Mesothelial cell of epicardium (in vitro differentiated cells): ENCODE measurements around the gene GULP1. TPM values are rescaled to one million over a fixed set of nuclear protein-coding genes. Genes with fewer than 3 reads are reported as not detected.
A peak's percentile ranks its signal among the peaks of the same experiment; 100 is the strongest.

Experiments used
- DNase-seq, 2 experiments: peaks; one replicate each; pipeline ENCODE4 v3.0.0; 2021; ENCODE audit warnings: low spot score in 2 of 2; ENCODE audit not compliant: unreplicated experiment in 2 of 2
- H3K27ac Mint-ChIP-seq: 2 replicates; pipeline ENCODE4 v1.8.0; 2021; ENCODE audit warnings: mixed read lengths
- H3K27me3 Mint-ChIP-seq: 2 replicates; pipeline ENCODE4 v1.8.0; 2021; ENCODE audit warnings: low read depth, mixed read lengths
- H3K36me3 Mint-ChIP-seq: 2 replicates; pipeline ENCODE4 v1.8.0; 2021; ENCODE audit warnings: mixed read lengths
- H3K4me1 Mint-ChIP-seq: 2 replicates; pipeline ENCODE4 v1.8.0; 2021; ENCODE audit warnings: mixed read lengths
- H3K4me3 Mint-ChIP-seq: 2 replicates; pipeline ENCODE4 v1.8.0; 2021; ENCODE audit warnings: mild to moderate bottlenecking, moderate library complexity, mixed read lengths
- H3K9me3 Mint-ChIP-seq: 2 replicates; pipeline ENCODE4 v1.8.0; 2021; ENCODE audit warnings: mixed read lengths
- CTCF ChIP-seq: fragments of 200-600 bp; sonication (generic); IDR thresholded peaks from one replicate; pipeline ENCODE4 v1.5.0; 2021; ENCODE audit warnings: antibody characterized with exemption; ENCODE audit not compliant: unreplicated experiment
- total RNA-seq: library from RNA; stranded (reverse); gene quantifications from 3 replicates; pipeline ENCODE4 v1.2.1, GENCODE V29; 2021

GULP1 gene
- total RNA-seq, 1 donor from 2014 or later, result 58.5 TPM

DNA sequence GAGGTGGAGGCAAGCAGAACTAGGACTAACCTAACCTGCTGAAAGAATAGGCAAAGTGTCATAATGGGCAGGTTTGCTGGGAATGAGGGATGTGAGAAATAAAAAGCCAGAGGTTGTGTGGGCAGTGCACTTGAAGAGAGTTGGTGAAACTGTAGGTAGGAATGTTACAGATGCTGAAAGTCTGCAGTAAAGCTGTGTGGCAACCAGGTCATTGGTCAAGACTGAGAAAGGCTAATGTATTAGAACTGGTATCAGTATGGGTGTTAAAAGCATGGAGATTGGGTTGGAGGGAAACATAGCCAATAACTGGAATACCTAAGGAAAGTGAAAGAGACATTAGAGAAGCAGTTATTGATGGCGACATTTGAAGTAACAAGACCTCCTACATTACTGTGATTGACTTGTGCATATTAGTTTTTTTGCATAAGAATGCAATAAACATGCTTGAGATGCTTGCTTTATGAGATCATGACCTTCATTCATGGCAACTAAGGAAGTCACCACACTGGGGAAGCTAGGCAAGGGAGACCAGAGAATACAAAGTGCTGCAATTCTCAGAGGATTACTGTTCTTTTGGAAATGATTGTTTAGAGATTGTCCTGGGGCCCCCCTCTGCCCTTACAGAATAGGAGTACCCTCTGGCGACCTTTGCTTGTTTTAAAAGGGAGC, 11.8 kb downstream of the GULP1 start:
- Mint-ChIP-seq H3K4me1 (peaks cover 45% of the 10 kb centered on the region), H3K4me3 (no peak overlapping the region), H3K9me3 (peaks cover 6% of the 10 kb centered on the region), H3K27ac (peak overlapping the region; percentile 81), H3K36me3 (peaks cover 3% of the 10 kb centered on the region), H3K27me3 (no peaks in the 10 kb centered on the region)
- no peak for DNase-seq
- TF ChIP-seq CTCF, result no peak

- no peaks in the 10 kb centered on the region for H3K9me3 Mint-ChIP-seq
- H3K27me3 Mint-ChIP-seq, result no peaks in the 10 kb centered on the region
- peaks cover 48% of the 10 kb centered on the region for H3K4me1 Mint-ChIP-seq
- no peak for TF ChIP-seq CTCF
- H3K4me3 Mint-ChIP-seq, result no peak overlapping the region
- DNase-seq, result no peak
- peak overlapping the region; percentile 32 for H3K27ac Mint-ChIP-seq
- H3K36me3 Mint-ChIP-seq, result no peaks in the 10 kb centered on the region
Observed at GRCh38 chr2:188305271-188305670, 13.6 kb downstream of the GULP1 start.

GRCh38 chr2:188306271-188306670, 14.6 kb downstream of the GULP1 start:
- no peak for TF ChIP-seq CTCF
- Mint-ChIP-seq H3K9me3 (no peaks in the 10 kb centered on the region), H3K27me3 (no peaks in the 10 kb centered on the region), H3K27ac (peak overlapping the region; percentile 18), H3K4me1 (peaks cover 48% of the 10 kb centered on the region), H3K4me3 (no peak overlapping the region), H3K36me3 (no peaks in the 10 kb centered on the region)
- DNase-seq, result no peak

GRCh38 chr2:188307850-188308283, 16.2 kb downstream of the GULP1 start:
- Mint-ChIP-seq H3K4me1 (peaks cover 45% of the 10 kb centered on the region), H3K9me3 (peaks cover 4% of the 10 kb centered on the region), H3K27me3 (no peaks in the 10 kb centered on the region), H3K27ac (peak overlapping the region; percentile 81), H3K4me3 (no peak overlapping the region), H3K36me3 (peaks cover 8% of the 10 kb centered on the region)
- TF ChIP-seq CTCF, result no peak
- DNase-seq, result no peak

- no peak for TF ChIP-seq CTCF
- Mint-ChIP-seq H3K4me1 (peaks cover 39% of the 10 kb centered on the region), H3K9me3 (peaks cover 10% of the 10 kb centered on the region), H3K27ac (peak overlapping the region; percentile 78), H3K4me3 (no peak overlapping the region), H3K27me3 (no peaks in the 10 kb centered on the region), H3K36me3 (peaks cover 14% of the 10 kb centered on the region)
- DNase-seq, result no peak
Observed at GRCh38 chr2:188308483-188308882, 16.8 kb downstream of the GULP1 start.

DNA sequence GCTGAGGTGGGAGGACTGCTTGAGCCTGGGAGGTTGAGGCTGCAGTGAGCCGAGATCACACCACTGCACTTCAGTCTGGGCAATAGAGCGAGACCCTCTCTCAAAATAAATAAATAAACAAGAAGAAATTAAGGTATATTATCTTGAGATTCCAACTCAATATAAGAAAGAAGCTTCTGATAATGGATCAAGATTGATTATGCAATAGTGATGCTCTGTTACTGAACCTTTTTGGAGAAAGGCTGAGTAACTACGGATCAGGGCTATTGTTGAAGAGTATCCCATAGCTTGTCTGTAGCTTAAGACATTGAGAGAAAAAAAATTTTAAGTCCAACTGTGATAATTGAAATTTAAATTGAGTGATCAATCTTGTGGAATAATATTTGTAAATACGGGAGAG, 17.7 kb downstream of the GULP1 start:
- TF ChIP-seq CTCF, result no peak
- DNase-seq, result no peak
- Mint-ChIP-seq H3K27ac (no peak overlapping the region), H3K9me3 (peaks cover 13% of the 10 kb centered on the region), H3K27me3 (no peaks in the 10 kb centered on the region), H3K4me3 (no peak overlapping the region), H3K36me3 (peaks cover 17% of the 10 kb centered on the region), H3K4me1 (peaks cover 30% of the 10 kb centered on the region)
